AG20443 (cell line): ENCODE results near the gene MYO3B.
"Not testable (repeated sequence)": the region's sequence is repeated elsewhere in the genome, so short reads cannot be mapped to it uniquely, and the experiment has no call there.

Experiments
- DNase-seq: peaks from one replicate; pipeline ENCODE4 v3.0.0; 2012; ENCODE audit warnings: low spot score, mixed read lengths

Gene MYO3B

DNA sequence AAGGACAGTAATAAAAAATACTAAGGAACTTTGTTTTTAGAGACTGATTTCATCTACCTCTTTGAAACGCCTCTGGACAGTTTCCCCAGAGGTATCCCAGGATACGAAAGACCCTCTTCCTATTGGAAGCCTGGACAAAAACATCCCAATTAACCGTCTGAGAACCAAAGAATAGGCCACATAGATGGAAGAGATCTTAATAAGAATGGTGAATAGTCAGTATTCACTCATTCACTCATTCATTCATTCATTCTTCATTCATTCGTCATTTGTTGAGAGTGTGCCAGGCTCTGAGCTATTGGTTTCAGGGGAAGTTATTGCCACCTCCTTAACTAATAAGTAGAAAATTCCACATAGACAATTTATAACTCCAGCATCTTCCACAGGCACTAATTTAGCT, 464.0 kb downstream of the MYO3B start:
- DNase-seq: no peak

DNA sequence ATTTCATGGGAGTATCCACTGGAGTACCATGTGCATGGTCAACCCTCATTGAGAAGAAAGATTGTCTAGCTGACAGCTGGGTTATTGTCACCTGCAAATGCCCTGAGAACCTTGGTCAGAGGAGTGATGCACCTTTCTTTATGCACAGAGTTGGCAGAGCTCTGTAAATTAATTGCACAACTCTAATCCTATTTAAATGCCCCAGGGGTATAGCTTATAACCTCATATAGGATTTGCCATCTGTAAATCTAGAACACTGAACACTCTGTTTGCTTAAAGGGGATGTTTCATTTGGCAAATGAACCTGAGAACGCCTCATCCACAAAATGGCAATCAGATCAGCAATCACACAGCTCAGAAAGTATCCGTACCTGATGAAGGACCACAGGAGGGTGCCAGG, 465.4 kb downstream of the MYO3B start:
- no peak for DNase-seq

DNA sequence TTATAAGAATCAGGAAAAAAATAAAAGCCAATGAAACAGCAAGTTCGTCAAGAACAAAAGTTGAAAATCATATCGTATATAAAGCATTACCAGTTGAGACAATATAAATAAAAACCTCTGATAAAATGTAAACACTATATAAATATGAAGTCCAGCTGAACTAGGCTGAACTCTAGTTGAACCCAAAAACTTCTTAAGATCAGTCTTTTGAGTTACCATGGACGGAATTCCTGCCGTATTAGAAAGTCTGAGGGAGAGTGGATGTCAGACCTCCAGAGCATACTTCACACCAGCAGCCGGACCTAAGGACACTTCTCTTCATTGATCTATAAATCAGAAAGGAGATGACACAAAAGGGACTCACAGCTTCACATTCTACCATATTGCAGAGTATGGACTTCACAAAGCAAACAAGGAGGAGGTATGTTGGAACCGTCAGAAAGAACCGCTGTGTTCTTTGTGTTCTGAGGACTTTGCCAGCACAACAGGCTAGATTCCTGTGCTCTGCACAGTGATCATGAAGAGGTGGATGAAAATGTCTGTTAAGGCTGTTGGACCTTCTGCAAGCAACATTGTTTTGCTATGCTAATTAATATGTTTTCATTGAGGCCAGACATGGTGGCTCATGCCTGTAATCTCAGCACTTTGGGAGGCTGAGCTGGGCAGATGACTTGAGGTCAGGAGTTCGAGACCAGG, 469.9 kb downstream of the MYO3B start:
- no peak for DNase-seq

DNA sequence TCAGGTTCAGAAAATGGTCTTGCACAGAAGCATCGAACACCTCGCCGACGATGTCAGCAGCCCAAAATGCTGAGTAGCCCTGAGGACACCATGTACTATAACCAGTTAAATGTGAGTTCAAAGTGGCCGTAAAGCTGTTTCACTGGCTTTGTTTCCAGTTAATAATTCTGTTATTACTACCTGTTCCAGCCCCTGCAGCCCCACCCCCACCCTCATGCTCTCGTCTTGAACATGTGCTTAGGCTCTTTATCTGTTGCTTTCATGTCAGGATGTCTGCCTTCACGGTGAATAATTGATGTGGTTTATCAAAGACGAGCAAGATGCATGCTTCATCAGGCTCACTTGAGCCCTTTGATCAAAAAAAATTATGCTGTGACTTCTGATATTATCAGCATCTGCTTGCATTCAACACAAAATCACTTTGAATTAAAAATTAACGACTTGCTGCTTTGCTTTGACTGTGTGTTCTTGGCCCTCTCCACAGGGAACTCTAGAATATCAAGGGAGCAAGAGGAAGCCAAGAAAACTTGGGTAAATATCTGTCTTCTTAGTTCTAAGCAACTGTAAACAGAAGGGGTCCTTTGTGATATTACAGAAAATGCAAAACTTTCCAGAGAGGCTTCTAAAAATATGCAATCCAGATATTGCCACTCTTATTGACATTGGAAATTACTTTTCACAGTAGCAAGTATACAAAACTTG, 473.8 kb downstream of the MYO3B start:
- no peak for DNase-seq

DNA sequence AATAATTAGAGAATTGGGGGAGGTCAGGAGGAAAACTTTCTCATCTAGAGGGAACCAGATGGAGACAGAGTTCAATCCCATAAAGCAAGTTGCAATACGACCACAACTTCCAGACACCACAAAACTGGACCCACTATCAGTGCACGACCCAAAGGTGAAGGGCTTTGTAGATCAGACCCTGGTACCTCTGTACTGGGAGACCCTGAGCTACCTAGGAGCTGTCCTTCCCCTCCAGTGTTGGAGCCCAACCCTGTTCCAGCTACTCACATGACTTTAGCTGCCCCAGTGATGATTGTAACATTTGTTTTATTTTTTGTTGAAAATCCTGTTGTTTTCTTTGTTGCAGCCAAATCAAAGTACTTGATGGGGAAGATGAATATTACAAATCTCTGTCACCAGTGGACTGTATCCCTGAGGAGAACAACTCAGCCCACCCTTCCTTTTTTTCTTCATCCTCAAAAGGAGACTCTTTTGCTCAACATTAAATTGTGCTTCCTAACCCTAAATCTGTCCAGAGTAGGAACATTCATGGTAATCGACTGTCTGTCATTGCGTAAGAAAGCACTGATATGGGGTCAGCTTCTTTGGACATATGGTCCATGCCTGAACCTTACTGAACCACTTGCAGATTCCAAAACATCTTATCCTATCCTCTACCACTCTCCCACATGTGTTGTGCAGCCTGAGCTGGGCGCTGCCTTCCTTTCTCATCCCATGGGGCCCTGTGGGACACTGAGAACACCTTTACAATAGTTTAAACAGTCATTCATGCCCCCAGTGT, 474.9 kb downstream of the MYO3B start:
- no peak for DNase-seq

DNA sequence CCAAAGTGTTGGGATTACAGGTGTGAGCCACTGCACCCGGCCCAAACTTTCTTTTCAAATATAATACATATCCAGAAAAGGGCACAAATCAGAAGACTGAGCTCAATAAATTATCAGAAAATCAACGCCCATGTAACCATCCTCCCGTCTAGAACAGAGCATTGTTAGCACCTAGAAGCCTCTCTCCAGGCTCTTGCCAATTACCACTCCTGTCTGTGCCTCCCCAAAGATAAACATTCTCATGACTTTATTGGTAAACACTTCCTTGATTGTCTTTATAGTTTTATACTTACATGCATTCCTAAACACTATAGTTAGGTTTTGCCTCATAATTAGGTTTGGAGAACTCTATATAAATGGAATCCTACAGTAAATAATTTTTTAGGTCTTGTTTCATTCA, 478.7 kb downstream of the MYO3B start:
- DNase-seq: no peak

DNA sequence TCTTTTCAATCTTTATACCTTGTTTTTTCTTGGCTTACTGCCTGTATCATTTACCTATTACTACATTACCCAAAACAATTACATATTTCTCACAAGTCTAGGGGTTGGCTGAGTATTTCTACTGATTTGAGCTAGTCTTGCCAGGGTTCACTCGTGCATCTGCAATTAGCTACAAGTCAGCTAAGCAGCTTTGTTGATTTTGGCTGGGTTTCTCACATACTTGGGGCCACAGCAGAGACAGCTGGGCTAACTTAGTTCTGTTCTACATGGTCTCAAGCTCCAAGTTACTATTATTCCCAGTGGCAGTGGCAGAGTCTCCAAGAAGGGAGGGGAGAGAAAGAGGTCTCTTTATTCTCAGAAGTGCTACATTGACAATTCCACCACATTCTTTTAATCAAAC, 482.5 kb downstream of the MYO3B start:
- DNase-seq: peak; percentile 18

DNA sequence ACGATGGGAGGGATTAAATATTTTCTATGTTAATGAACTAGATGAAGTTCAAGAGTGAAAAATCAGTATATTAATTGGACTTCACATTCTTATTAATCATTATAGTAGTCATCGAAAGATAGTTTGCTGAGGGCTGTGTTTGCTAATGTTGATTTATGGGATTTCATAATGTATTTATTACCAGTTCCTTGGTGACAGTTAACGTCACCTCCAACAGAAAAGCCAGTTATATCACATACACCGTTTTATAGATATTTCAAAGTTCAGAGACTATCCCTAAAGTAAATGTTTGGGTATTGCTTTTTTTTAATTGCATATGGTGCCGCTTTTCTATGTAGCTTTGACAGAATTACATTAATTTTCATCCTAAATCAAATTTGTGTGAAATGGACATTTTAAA, 487.8 kb downstream of the MYO3B start:
- no peak for DNase-seq

DNA sequence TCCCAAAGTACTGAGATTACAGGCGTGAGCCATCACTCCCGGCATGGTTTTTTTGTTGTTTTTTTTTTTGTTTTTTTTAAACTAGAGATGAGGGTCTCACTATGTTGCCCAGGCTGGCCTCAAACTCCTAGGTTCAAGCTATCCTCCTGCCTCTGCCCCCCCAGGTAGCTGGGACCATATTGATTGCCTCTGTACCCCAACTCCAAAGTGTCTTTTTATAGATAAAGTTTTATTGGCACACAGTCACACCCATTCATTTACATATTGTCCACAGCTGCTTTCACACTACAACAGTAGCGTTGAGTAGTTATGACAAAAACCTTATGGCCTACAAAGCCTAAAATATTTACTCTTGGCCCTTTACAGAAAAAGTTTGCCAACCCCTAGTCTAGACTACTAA, 492.0 kb downstream of the MYO3B start:
- DNase-seq: no peak

DNA sequence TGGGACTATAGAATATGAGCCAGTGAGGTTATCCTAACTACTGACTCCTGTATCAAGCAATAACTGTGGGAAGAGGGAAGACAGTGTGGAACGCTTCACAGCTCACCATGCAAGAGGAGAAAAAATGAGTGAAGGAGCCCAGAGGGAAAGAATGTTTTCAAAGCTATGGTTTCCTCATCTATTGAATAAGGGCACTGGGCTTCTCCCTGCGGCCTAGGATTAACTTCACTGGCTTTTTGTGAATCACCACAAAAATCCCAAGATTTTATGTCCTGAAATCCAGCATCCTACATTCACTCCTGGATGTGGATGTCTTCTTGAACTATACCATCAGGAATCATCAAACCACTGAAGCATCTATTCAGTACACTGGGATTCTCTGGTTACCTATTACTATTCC, 492.7 kb downstream of the MYO3B start:
- DNase-seq: no peak

DNA sequence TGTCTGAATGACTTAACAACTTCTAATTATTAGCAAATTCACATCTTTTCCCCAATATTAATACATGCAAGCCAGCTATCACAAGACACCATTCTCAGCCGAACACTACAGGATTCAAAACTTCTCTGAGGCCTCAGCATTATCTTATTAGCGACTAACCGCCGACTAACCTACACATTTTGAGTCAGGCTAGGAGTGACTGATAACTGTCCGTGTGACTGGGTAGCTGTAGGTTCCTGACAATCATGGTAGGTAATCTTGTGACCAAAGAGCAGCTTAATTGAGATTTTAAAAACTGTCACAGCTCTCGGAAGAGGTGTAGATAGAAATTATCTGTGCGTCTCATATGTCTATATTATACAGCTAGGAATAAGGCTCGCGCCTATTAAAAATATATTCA, 493.1 kb downstream of the MYO3B start:
- no peak for DNase-seq

DNA sequence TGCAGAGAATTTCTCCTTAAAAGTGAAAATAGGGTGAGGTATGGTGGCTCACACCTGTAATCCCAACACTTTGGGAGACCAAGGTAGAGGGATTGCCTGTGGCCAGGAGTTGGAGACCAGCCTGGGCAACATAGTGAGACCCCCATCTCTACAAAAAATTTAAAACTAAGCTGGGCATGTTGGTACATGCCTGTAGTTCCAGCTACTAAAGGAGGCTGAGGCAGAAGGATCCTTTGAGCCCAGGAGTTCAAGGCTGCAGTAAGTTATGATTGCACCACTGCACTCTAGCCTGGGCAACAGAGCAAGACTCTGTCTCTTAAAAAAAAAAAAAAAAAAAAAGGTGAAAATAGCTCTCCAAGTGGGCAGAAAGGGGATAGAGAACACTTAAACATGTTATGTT, 496.3 kb downstream of the MYO3B start:
- DNase-seq: not testable (repeated sequence)

DNA sequence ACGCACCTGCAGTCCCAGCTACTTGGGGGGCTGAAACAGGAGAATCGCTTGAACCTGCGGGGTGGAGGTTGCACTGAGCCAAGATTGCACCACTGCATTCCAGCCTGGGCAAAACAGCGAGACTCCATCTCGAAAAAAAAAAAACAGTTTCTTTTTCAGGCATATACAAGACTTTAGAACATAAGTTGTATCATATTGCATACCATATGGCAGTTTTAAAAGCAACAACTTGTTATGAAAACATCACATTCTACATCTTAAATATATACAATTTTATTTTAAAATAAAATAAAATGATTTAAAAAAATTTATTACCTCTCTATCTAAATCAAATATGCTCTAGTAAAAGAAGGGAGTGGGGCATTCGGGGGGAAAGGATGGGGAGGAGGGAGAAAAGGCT, 497.8 kb downstream of the MYO3B start:
- DNase-seq: no peak

DNA sequence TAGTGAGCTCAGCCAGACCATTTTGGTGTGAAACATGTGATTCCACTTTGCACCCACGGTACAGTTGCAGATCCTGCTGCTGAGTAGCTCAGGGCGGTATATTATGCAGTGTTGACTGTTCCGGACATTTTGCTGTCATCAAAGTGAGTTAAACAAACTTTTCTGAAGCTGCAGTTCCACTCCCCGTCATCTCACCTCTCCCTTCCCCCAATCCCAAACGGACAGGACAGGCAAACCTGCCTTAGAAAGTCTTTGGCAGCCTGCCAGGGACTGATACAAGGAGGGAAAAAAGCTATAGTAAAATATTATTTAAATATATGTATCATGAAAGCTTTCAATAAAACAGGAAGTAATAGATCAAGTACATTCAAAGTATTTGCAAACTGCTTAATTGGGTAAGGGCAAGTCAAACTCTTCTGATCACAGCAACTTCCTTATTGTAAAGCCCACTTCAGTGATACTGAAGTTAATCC, 501.7 kb downstream of the MYO3B start:
- DNase-seq: no peak

DNA sequence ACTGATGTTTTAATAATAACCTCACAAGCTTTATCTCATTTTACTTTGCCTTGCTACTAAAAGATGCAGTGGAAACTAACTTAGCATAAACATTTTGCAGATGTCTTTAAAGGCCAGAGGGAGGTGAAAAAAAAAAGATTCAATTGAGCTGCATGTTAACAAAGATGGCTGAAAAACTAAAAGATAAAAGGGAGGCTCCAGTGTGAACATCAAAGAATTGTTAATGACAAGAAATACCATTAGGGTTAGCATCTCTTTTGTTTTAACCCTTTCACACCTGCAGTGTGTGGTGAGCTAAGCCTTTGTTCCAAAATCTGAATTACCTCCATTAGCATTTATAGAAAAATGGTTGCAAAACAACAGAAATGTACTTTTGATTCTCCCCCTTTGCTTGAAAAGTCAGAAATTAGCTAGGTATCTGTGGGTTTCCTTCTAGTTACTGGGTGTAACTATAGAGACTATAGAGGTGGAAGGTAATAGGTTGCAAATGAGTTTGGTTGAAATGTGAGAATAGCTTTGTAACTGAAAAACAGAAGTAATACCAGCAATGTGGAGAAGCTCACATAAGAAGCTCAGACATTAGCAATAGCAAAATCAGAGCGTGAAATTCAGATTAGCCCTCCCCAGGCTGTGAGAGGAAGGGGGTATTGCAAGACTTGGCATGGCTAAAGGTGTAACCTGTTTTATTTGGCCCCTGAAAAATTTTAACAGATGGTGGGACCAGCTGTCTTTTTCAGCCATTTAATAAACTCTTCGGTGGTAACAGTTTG, 502.4 kb downstream of the MYO3B start:
- DNase-seq: no peak

DNA sequence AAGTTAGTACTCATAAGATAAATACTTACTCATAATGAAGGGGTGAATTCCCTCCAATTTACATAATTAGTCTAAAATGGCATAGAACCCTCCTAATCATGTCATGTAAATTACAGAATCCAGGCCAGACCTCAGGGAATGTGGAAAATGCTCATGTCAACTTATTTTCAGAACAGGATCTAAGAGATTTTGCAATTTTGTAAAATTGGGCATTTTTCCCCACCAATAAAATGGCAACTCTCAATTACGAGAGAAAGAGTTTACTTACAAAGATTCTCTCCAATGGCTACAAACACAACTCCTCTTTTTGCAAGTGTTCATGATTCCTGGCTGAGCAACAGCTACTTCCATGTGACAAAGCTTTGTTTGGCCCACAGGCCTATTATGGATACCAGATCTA, 503.4 kb downstream of the MYO3B start:
- DNase-seq: no peak

DNA sequence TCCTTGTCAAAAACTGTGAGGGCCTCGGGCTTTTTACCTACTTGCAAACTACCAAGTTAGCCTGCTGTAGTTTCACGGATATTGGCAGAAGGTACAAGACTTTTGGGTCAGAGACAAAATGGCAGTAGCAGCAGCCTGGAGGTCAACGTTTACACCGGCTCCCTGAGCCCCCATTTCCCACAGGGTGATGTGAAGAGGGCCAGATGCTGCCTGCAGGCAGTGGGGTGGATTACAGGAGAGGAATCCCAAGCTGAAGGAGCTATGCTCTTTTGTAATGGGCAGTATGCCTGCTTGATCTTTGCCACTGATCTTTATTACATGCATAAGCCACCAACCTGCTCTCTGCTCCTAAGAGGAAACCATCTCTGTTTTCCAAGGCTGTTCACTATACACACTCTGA, 507.6 kb downstream of the MYO3B start:
- DNase-seq: no peak

DNA sequence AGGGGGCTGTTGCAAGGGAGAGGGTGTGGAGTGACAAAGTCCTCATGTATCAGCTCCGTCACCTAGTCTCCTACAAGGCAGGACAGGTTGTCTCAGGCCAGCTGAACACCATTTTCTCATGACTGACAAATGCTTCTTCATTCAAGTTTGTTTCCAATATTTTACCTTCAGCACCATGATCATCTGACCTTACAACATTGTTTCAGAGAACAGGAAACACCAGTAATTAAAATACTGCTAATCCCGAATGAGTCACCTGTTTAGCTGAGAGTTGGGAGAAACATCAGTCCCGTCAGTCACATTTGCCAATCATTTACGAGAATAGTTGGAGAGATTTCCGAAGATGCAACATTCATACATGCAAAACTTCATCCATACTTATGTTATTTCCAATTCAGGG, 511.5 kb downstream of the MYO3B start:
- DNase-seq: no peak

DNA sequence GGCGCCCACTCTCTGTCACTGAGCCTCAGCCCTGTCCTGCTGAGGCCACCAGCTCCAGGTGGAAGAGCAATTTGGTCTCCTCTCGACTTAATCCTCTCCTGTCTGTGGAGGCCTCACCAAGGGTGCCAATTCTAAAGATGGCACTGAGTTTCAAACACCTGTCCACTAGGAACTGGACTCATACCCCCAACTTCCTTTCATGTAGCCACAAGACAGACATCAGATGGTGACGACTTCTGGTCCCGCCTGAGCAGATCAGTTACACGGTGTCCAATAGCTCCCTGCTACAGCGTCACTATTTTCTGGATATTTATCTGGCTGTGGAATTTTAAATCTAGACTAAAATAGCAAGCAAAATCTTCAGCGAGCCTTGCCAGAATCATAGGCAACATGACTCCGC, 512.7 kb downstream of the MYO3B start:
- no peak for DNase-seq

DNA sequence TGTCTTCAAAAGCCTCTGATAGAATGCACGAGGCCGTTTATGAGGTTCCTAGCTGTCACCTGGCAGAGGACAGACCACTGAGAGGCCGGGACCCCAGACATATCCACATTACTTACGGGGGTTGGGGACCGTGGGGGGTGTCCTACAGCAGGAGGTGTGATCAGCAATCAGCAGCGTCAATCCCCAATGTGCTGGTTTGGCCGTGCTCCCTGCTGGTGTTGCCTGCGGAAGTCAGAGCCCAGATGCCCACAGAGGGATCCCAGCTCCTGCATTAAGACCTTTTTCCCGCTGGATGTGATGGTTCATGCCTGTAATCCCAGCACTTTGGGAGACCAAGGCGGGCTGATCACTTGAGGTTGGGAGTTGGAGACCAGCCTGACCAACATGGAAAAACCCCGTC, 516.4 kb downstream of the MYO3B start:
- DNase-seq: no peak

DNA sequence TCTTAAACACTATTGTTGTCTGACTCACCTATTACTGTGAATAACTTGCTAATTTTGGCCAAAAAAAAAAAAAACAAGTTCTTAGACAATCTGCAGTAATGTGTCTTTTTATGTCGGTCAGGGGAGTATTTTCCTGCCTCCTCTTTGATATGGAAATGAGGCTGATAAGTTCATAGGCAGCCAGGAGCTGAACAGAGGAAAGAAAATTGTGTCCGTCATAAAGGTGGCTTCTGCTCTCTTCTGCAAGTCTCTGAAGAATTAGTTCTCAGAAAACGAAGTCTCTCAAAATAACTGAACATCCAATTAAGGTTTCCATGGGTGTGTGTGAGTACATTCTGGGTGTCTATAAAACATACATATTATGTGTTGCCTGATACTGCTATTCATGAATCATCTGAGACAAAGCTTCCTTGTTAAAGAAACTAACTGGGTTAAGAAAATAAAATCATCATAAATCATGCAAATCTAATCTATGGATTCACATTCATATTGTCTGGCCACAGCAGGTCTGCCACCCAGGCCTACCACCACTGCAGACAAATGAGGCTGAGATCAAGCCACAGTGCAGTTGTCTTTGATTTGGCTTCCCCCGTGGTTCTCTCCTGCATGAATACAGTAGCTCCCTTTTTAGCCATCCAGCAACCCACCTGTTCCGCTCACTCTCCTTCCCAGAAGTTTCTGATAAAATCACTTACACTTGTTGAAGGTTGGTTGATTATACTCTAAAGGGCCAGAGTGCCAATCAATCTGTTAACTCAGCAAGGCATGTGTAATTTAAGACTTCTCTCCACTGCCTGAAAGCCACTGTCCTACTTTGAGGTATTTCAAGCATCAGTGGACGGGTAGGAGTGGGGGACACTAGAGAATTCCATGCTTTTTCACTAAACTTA, 517.8 kb downstream of the MYO3B start:
- DNase-seq: no peak
